Vagina (tissue), 2 donors: ENCODE results near the gene IGFBP2. TPM values are rescaled to one million over a fixed set of nuclear protein-coding genes. Genes with fewer than 3 reads are reported as not detected.

Experiments
- DNase-seq, 2 donors: peaks; one replicate each; pipeline ENCODE4 v3.0.0-alpha.2; 2017; ENCODE audit errors: extremely low spot score in 2 of 2
- H3K27ac ChIP-seq: fragments of 200-600 bp; sonication (generic); one replicate; pipeline ENCODE4 v1.5.1; 2019
- H3K27me3 ChIP-seq: fragments of 200-600 bp; sonication (generic); one replicate; pipeline ENCODE4 v1.5.1; 2019
- H3K36me3 ChIP-seq, 2 donors: fragments of 200-600 bp; sonication (generic); one replicate each; pipeline ENCODE4 v1.5.1; 2017 to 2019
- H3K4me1 ChIP-seq: fragments of 200-600 bp; sonication (generic); one replicate; pipeline ENCODE4 v1.5.1; 2019
- H3K4me3 ChIP-seq, 2 donors: fragments of 200-600 bp; sonication (generic); 1 replicate in 1 of 2; 2 replicates in 1 of 2; pipeline ENCODE4 v1.5.1; 2016 to 2019
- H3K9me3 ChIP-seq: fragments of 200-600 bp; sonication (generic); one replicate; pipeline ENCODE4 v1.5.1; 2019
- CTCF ChIP-seq, 3 experiments: fragments of 450-650 bp in 2 of 3; fragments of 200-600 bp in 1 of 3; sonication (generic) in 1 of 3; IDR thresholded peaks; one replicate each; pipeline ENCODE4 v1.5.1; 2017 to 2019; ENCODE audit warnings: antibody characterized with exemption in 3 of 3, mild to moderate bottlenecking in 2 of 3, moderate library complexity in 2 of 3
- POLR2A ChIP-seq, 2 donors: fragments of 450-650 bp; IDR thresholded peaks; one replicate each; pipeline ENCODE4 v1.6.1; 2017; ENCODE audit warnings: antibody characterized with exemption in 2 of 2, mild to moderate bottlenecking in 2 of 2, moderate library complexity in 2 of 2
- POLR2AphosphoS5 ChIP-seq, 2 donors: sonication (generic); formaldehyde crosslinking; IDR thresholded peaks; one replicate each; pipeline ENCODE4 v1.9.0; 2017; ENCODE audit warnings: antibody characterized with exemption in 2 of 2, mild to moderate bottlenecking in 2 of 2, low read depth in 1 of 2; ENCODE audit not compliant: insufficient read depth in 1 of 2
- intact Hi-C: fragments of 100-400 bp; cut with DNase I; formaldehyde crosslinking; loops from one replicate; pipeline ENCODE4 v1.15.1; 2023
- total RNA-seq: library from RNA; depleted of rRNA; stranded (reverse); fragments of >200 nt; gene quantifications from one replicate; pipeline ENCODE4 v1.2.3, GENCODE V29; 2016

IGFBP2 gene
- total RNA-seq, 1 donor from 2014 or later, result 82.7 TPM

GRCh38 chr2:216620786-216621185 lies 12.4 kb upstream of the IGFBP2 start:
- Histone ChIP-seq H3K27ac (peak overlapping the region; percentile 63), H3K4me1 (peaks cover 19% of the 10 kb centered on the region), H3K27me3 (no peaks in the 10 kb centered on the region), H3K36me3 (no peaks in the 10 kb centered on the region), H3K9me3 (no peaks in the 10 kb centered on the region), H3K4me3 (no peak overlapping the region)
- DNase-seq, result no peak
- intact Hi-C loops, result no loop called here
- TF ChIP-seq POLR2A (IDR thresholded peaks at IDR 0.05) (no peak), POLR2AphosphoS5 (IDR thresholded peaks at IDR 0.05; ENCODE audit: insufficient read depth in 1 of 2, low read depth in 1 of 2) (peak in 1 of 2 donors; percentile 50)

- no peaks in the 10 kb centered on the region for H3K9me3 ChIP-seq
- H3K4me3 ChIP-seq, result no peak overlapping the region
- intact Hi-C loops, result no loop called here
- no peak for TF ChIP-seq CTCF (IDR thresholded peaks at IDR 0.05)
- no peak for TF ChIP-seq POLR2AphosphoS5 (IDR thresholded peaks at IDR 0.05; ENCODE audit: insufficient read depth in 1 of 2, low read depth in 1 of 2)
- TF ChIP-seq POLR2A (IDR thresholded peaks at IDR 0.05), result no peak
- DNase-seq, result no peak
- no peaks in the 10 kb centered on the region for H3K36me3 ChIP-seq
- no peaks in the 10 kb centered on the region for H3K27me3 ChIP-seq
- H3K27ac ChIP-seq, result peak overlapping the region; percentile 63
- H3K4me1 ChIP-seq, result peaks cover 19% of the 10 kb centered on the region
These were observed 11.9 kb upstream of the IGFBP2 start for GRCh38 chr2:216621292-216621691.

GRCh38 chr2:216622526-216622925 lies 10.7 kb upstream of the IGFBP2 start:
- Histone ChIP-seq H3K4me3 (no peak overlapping the region), H3K9me3 (no peaks in the 10 kb centered on the region), H3K27me3 (no peaks in the 10 kb centered on the region), H3K36me3 (no peaks in the 10 kb centered on the region), H3K27ac (no peak overlapping the region), H3K4me1 (peaks cover 19% of the 10 kb centered on the region)
- DNase-seq, result no peak
- intact Hi-C loops, result no loop called here
- TF ChIP-seq POLR2AphosphoS5 (IDR thresholded peaks at IDR 0.05; ENCODE audit: insufficient read depth in 1 of 2, low read depth in 1 of 2), result no peak
- TF ChIP-seq CTCF (IDR thresholded peaks at IDR 0.05), result no peak
- no peak for TF ChIP-seq POLR2A (IDR thresholded peaks at IDR 0.05)

- TF ChIP-seq CTCF (IDR thresholded peaks at IDR 0.05), result no peak
- no peak for TF ChIP-seq POLR2AphosphoS5 (IDR thresholded peaks at IDR 0.05; ENCODE audit: insufficient read depth in 1 of 2, low read depth in 1 of 2)
- no peak for TF ChIP-seq POLR2A (IDR thresholded peaks at IDR 0.05)
- Histone ChIP-seq H3K27ac (no peak overlapping the region), H3K4me1 (peaks cover 19% of the 10 kb centered on the region), H3K9me3 (no peaks in the 10 kb centered on the region), H3K4me3 (no peak overlapping the region), H3K27me3 (no peaks in the 10 kb centered on the region), H3K36me3 (no peaks in the 10 kb centered on the region)
- no peak for DNase-seq
- intact Hi-C loops, result no loop called here
These were observed 9.0 kb upstream of the IGFBP2 start for GRCh38 chr2:216624251-216624650.

GRCh38 chr2:216626168-216626874 lies 6.9 kb upstream of the IGFBP2 start:
- intact Hi-C loops, result no loop called here
- H3K4me1 ChIP-seq, result peaks cover 8% of the 10 kb centered on the region
- H3K27me3 ChIP-seq, result no peaks in the 10 kb centered on the region

GRCh38 chr2:216626875-216627245 lies 6.4 kb upstream of the IGFBP2 start:
- TF ChIP-seq CTCF (IDR thresholded peaks at IDR 0.05), result no peak
- TF ChIP-seq POLR2A (IDR thresholded peaks at IDR 0.05), result no peak
- TF ChIP-seq POLR2AphosphoS5 (IDR thresholded peaks at IDR 0.05; ENCODE audit: insufficient read depth in 1 of 2, low read depth in 1 of 2), result no peak
- Histone ChIP-seq H3K4me1 (peaks cover 3% of the 10 kb centered on the region), H3K27me3 (no peaks in the 10 kb centered on the region), H3K9me3 (no peaks in the 10 kb centered on the region), H3K4me3 (no peak overlapping the region), H3K36me3 (no peaks in the 10 kb centered on the region), H3K27ac (no peak overlapping the region)
- DNase-seq, result no peak
- intact Hi-C loops, result no loop called here

More at GRCh38 chr2:216626168-216626874, 6.9 kb upstream of the IGFBP2 start:
- DNase-seq, result no peak
- Histone ChIP-seq H3K27ac (no peak overlapping the region), H3K36me3 (no peaks in the 10 kb centered on the region), H3K9me3 (no peaks in the 10 kb centered on the region), H3K4me3 (no peak overlapping the region)
- no peak for TF ChIP-seq POLR2A (IDR thresholded peaks at IDR 0.05)
- no peak for TF ChIP-seq POLR2AphosphoS5 (IDR thresholded peaks at IDR 0.05; ENCODE audit: insufficient read depth in 1 of 2, low read depth in 1 of 2)
